Limb (tissue), 2 donors: Measurements from ENCODE around the gene DNAJB8.

Source experiments
- DNase-seq, 2 donors: peaks; one replicate each; pipeline ENCODE4 v3.0.0-alpha.2; 2016; ENCODE audit errors: extremely low spot score in 2 of 2

The DNAJB8 gene

GRCh38 chr3:128447561-128448013 lies 19.1 kb downstream of the DNAJB8 start:
- DNase-seq: no peak

- DNase-seq: no peak
Measured at GRCh38 chr3:128446821-128447220, 19.9 kb downstream of the DNAJB8 start.

- no peak for DNase-seq
Measured at GRCh38 chr3:128445357-128445756, 21.3 kb downstream of the DNAJB8 start.

- no peak for DNase-seq
Measured at GRCh38 chr3:128443771-128444170, 22.9 kb downstream of the DNAJB8 start.

- no peak for DNase-seq
Measured at GRCh38 chr3:128442949-128443348, 23.7 kb downstream of the DNAJB8 start.

GRCh38 chr3:128442070-128442469 lies 24.6 kb downstream of the DNAJB8 start:
- DNase-seq: no peak

GRCh38 chr3:128439226-128439625 lies 27.5 kb downstream of the DNAJB8 start:
- DNase-seq: no peak

GRCh38 chr3:128438488-128439072 lies 28.1 kb downstream of the DNAJB8 start:
- no peak for DNase-seq

GRCh38 chr3:128436214-128436613 lies 30.5 kb downstream of the DNAJB8 start:
- DNase-seq: no peak

- no peak for DNase-seq
Measured at GRCh38 chr3:128435561-128435960, 31.1 kb downstream of the DNAJB8 start.

- DNase-seq: no peak
Measured at GRCh38 chr3:128435058-128435457, 31.6 kb downstream of the DNAJB8 start.

- no peak for DNase-seq
Measured at GRCh38 chr3:128434524-128434923, 32.2 kb downstream of the DNAJB8 start.

- DNase-seq: no peak
Measured at GRCh38 chr3:128433837-128434165, 32.9 kb downstream of the DNAJB8 start.

- peak in 1 of 2 donors; percentile 63 for DNase-seq
Measured at GRCh38 chr3:128432971-128433836, 33.5 kb downstream of the DNAJB8 start.

- DNase-seq: peak in 1 of 2 donors; percentile 45
Measured at GRCh38 chr3:128432301-128432970, 34.3 kb downstream of the DNAJB8 start.

- DNase-seq: no peak
Measured at GRCh38 chr3:128431803-128432300, 34.8 kb downstream of the DNAJB8 start.

- no peak for DNase-seq
Measured at GRCh38 chr3:128430731-128431130, 36.0 kb downstream of the DNAJB8 start.

- DNase-seq: no peak
Measured at GRCh38 chr3:128430301-128430700, 36.4 kb downstream of the DNAJB8 start.

- no peak for DNase-seq
Measured at GRCh38 chr3:128429751-128430150, 36.9 kb downstream of the DNAJB8 start.

GRCh38 chr3:128429275-128429674 lies 37.4 kb downstream of the DNAJB8 start:
- no peak for DNase-seq

- no peak for DNase-seq
Measured at GRCh38 chr3:128427872-128428822, 38.5 kb downstream of the DNAJB8 start.
